Bronchial epithelial cell (primary cell): ENCODE data around the gene TMC8. TPM values are rescaled to one million over a fixed set of nuclear protein-coding genes. Genes with fewer than 3 reads are reported as not detected.
"Not testable (repeated sequence)": the region's sequence is repeated elsewhere in the genome, so short reads cannot be mapped to it uniquely, and the experiment has no call there.

Experiments used
- DNase-seq: peaks from one replicate; pipeline ENCODE4 v3.0.0-alpha.2; 2010; ENCODE audit warnings: low read depth
- FAIRE-seq: peaks from 2 replicates; lab custom pipeline; 2011; peaks lifted over from hg19 to GRCh38; lab: Jason Lieb, UNC
- H3K27me3 ChIP-seq: 2 replicates; pipeline ENCODE4 v1.5.1; 2011; ENCODE audit warnings: low read length; ENCODE audit not compliant: control insufficient read depth, insufficient read depth
- H3K36me3 ChIP-seq: 2 replicates; pipeline ENCODE4 v1.5.1; 2011; ENCODE audit warnings: low read length; ENCODE audit not compliant: control insufficient read depth, insufficient read depth
- H3K4me3 ChIP-seq: 2 replicates; pipeline ENCODE4 v1.5.1; 2011; ENCODE audit warnings: mild to moderate bottlenecking, low read depth, low read length, control low read depth
- CTCF ChIP-seq: IDR thresholded peaks from 2 replicates; pipeline ENCODE4 v1.5.1; 2011; ENCODE audit warnings: mild to moderate bottlenecking, moderate library complexity, low read length, control low read depth, inconsistent platforms; ENCODE audit not compliant: insufficient read depth, severe bottlenecking
- total RNA-seq: library from RNA; depleted of rRNA; stranded (reverse); fragments of >200 nt; gene quantifications from 2 replicates; pipeline ENCODE4 v1.2.1, GENCODE V29; 2014

Gene TMC8
- total RNA-seq, 1 donor from 2014 or later = not detected

- TF ChIP-seq CTCF = no peak
- H3K4me3 ChIP-seq = no peak overlapping the region
- FAIRE-seq = no peak
- no peak for DNase-seq
- H3K27me3 ChIP-seq = no peaks in the 10 kb centered on the region
- H3K36me3 ChIP-seq = no peaks in the 10 kb centered on the region
Measured at GRCh38 chr17:78113804-78114785, 16.5 kb upstream of the TMC8 start.

GRCh38 chr17:78114831-78115723, 15.5 kb upstream of the TMC8 start:
- Histone ChIP-seq H3K4me3 (no peak overlapping the region), H3K27me3 (no peaks in the 10 kb centered on the region), H3K36me3 (no peaks in the 10 kb centered on the region)
- DNase-seq = no peak
- no peak for FAIRE-seq
- no peak for TF ChIP-seq CTCF

- not testable (repeated sequence) for DNase-seq, FAIRE-seq, H3K36me3 ChIP-seq, H3K27me3 ChIP-seq, H3K4me3 ChIP-seq
Measured at GRCh38 chr17:78115803-78116202, 14.8 kb upstream of the TMC8 start.

- no peak overlapping the region for H3K4me3 ChIP-seq
- no peak for TF ChIP-seq CTCF
- no peaks in the 10 kb centered on the region for H3K36me3 ChIP-seq
- DNase-seq (no peak), FAIRE-seq (no peak)
- no peaks in the 10 kb centered on the region for H3K27me3 ChIP-seq
Measured at GRCh38 chr17:78116411-78116810, 14.2 kb upstream of the TMC8 start.

- FAIRE-seq = no peak
Measured at GRCh38 chr17:78117027-78117981, 13.3 kb upstream of the TMC8 start.

More at GRCh38 chr17:78117027-78117981, 13.3 kb upstream of the TMC8 start:
- Histone ChIP-seq H3K36me3 (peaks cover 2% of the 10 kb centered on the region), H3K4me3 (no peak overlapping the region), H3K27me3 (no peaks in the 10 kb centered on the region)
- peak; percentile 73 for TF ChIP-seq CTCF
- no peak for DNase-seq
